Adrenal gland (tissue), 12 donors: Measurements from ENCODE around the gene PWWP2B. TPM values are rescaled to one million over a fixed set of nuclear protein-coding genes. Genes with fewer than 3 reads are reported as not detected.

Experiments used
- DNase-seq, 7 donors: peaks; one replicate each; pipeline ENCODE4 v3.0.0-alpha.2; 2019 to 2020
- H3K27ac ChIP-seq, 5 donors: fragments of 200-600 bp; sonication (generic) in 4 of 5; 1 replicate in 3 of 5; 2 replicates in 2 of 5; pipeline versions ENCODE4 v1.5.1 to v1.8.0; 2016 to 2020; ENCODE audit warnings: mild to moderate bottlenecking in 1 of 5
- H3K27me3 ChIP-seq: fragments of 200-600 bp; 2 replicates; pipeline ENCODE4 v1.8.0; 2021
- H3K36me3 ChIP-seq, 2 donors: fragments of 200-600 bp; replicated peaks in 1 of 2; 1 replicate in 1 of 2; 2 replicates in 1 of 2; pipeline versions ENCODE4 v1.5.1 to v1.8.0; 2018 to 2022
- H3K4me1 ChIP-seq, 2 donors: fragments of 200-600 bp; replicated peaks in 1 of 2; 1 replicate in 1 of 2; 2 replicates in 1 of 2; pipeline versions ENCODE4 v1.5.1 to v1.8.0; 2018 to 2021
- H3K4me3 ChIP-seq, 4 donors: fragments of 200-600 bp; sonication (generic) in 3 of 4; one replicate each; pipeline ENCODE4 v1.5.1; 2016 to 2018
- H3K9me3 ChIP-seq, 3 donors: fragments of 200-600 bp; sonication (generic) in 1 of 3; replicated peaks in 1 of 3; 1 replicate in 2 of 3; 2 replicates in 1 of 3; pipeline versions ENCODE4 v1.5.1 to v1.8.0; 2016 to 2021
- POLR2A ChIP-seq, 2 donors: fragments of 450-650 bp; IDR thresholded peaks; one replicate each; pipeline ENCODE4 v1.6.1; 2017; ENCODE audit warnings: antibody characterized with exemption in 2 of 2, mild to moderate bottlenecking in 2 of 2, moderate library complexity in 1 of 2
- WGBS, 4 donors: extraction: QIAGEN DNeasy Blood & Tissue Kit in 2 of 4; methylation state at CpG; one replicate each; pipeline versions ENCODE4 v1.1.5 to v1.1.7; 2013 to 2017; 5-methylcytosine and 5-hydroxymethylcytosine counted together
- intact Hi-C, 2 donors: fragments of 100-400 bp; cut with DNase I; formaldehyde crosslinking; loops; one replicate each; pipeline versions ENCODE4 v1.14.1 to v1.15.0; 2022 to 2023
- polyA plus RNA-seq, 3 donors: library from polyadenylated mRNA; stranded (reverse); fragments of 200-250 nt in 2 of 3; fragments of 350-450 nt in 1 of 3; fragmentation: Illumina TruSeq in 1 of 3; extraction: RNeasy Lipid Tissue Mini Kit (QIAGEN cat#74804) in 1 of 3; gene quantifications; one replicate each; pipeline ENCODE4 v1.2.3, GENCODE V29; 2013 to 2014
- total RNA-seq, 9 donors: library from RNA; depleted of rRNA in 4 of 9; stranded (reverse); fragments of >200 nt in 4 of 9; fragments of 120-200 nt in 1 of 9; fragmentation: NEBNext Ultra II Directional in 1 of 9; extraction: Animal tissue kit (Norgen Biotek cat#: 25700) in 1 of 9; gene quantifications; one replicate each; pipeline versions ENCODE4 v1.1.0 to v1.2.4, GENCODE V29; 2013 to 2023
- TF ChIP-seq, protein P1 (sequence below), 6 experiments: fragments of 450-650 bp in 4 of 6; fragments of 200-600 bp in 2 of 6; sonication (generic) in 1 of 6; IDR thresholded peaks; 1 replicate in 5 of 6; 2 replicates in 1 of 6; pipeline versions ENCODE4 v1.5.1 to v1.8.0; 2016 to 2021; ENCODE audit warnings: antibody characterized with exemption in 6 of 6, mild to moderate bottlenecking in 2 of 6, moderate library complexity in 1 of 6
- donor health status: healthy with polysubstance abuse.
- donor health status: Bipolar disorder and iron deficiency.
- donor health status: DM: yes; HTN: yes; CAD: no.
- donor health status: DM: no; HTN: no; CAD: no.
- donor health status: DM: no; HTN: no; CAD: no.
- donor health status: DM: yes; HTN: yes; CAD: no.

The PWWP2B gene
- total and polyA plus RNA-seq, 12 donors, result 3.4 to 75.3 (median 40.7) TPM

DNA sequence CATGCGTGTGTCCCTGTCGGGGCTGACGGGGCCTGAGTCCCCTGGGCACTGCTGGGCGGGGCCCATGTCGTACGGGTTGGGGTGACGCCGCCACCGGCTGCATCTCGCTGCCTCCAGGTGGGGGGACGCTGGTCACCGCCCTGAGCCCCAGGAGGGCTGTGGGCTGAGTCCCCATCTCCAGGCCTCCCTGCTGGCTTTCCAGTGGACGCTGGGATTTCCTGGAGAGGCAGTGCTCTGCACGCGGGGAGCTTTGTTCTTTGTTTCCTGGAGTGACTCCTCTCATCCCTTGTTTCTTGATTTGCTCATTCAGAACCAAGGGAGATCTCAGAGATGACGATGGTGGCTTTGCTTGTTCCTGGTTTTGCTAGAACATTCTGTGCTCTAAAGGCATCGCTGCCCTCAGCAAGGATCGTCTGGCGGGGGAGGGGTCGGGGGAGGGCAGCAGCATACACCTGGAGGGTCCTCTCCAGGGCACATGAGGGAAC, 21.0 kb downstream of the PWWP2B start:
- TF ChIP-seq, protein P1, sequence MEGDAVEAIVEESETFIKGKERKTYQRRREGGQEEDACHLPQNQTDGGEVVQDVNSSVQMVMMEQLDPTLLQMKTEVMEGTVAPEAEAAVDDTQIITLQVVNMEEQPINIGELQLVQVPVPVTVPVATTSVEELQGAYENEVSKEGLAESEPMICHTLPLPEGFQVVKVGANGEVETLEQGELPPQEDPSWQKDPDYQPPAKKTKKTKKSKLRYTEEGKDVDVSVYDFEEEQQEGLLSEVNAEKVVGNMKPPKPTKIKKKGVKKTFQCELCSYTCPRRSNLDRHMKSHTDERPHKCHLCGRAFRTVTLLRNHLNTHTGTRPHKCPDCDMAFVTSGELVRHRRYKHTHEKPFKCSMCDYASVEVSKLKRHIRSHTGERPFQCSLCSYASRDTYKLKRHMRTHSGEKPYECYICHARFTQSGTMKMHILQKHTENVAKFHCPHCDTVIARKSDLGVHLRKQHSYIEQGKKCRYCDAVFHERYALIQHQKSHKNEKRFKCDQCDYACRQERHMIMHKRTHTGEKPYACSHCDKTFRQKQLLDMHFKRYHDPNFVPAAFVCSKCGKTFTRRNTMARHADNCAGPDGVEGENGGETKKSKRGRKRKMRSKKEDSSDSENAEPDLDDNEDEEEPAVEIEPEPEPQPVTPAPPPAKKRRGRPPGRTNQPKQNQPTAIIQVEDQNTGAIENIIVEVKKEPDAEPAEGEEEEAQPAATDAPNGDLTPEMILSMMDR (IDR thresholded peaks at IDR 0.05), result no peak
- TF ChIP-seq POLR2A (IDR thresholded peaks at IDR 0.05), result no peak
- H3K36me3 ChIP-seq, result no peaks in the 10 kb centered on the region
- H3K4me1 ChIP-seq, result peaks cover 76 to 85% of the 10 kb centered on the region in 2 donors
- WGBS, 4 donors, result 65 to 73% (median 69%) methylated on average over 11 to 20 of the region's 20 CpGs
- no peak overlapping the region for H3K4me3 ChIP-seq
- peak overlapping the region; percentile 61 to 98 (median 96) for H3K27ac ChIP-seq
- H3K27me3 ChIP-seq, result no peaks in the 10 kb centered on the region
- no peaks in the 10 kb centered on the region for H3K9me3 ChIP-seq
- intact Hi-C loops, result no loop called here
- no peak for DNase-seq

DNA sequence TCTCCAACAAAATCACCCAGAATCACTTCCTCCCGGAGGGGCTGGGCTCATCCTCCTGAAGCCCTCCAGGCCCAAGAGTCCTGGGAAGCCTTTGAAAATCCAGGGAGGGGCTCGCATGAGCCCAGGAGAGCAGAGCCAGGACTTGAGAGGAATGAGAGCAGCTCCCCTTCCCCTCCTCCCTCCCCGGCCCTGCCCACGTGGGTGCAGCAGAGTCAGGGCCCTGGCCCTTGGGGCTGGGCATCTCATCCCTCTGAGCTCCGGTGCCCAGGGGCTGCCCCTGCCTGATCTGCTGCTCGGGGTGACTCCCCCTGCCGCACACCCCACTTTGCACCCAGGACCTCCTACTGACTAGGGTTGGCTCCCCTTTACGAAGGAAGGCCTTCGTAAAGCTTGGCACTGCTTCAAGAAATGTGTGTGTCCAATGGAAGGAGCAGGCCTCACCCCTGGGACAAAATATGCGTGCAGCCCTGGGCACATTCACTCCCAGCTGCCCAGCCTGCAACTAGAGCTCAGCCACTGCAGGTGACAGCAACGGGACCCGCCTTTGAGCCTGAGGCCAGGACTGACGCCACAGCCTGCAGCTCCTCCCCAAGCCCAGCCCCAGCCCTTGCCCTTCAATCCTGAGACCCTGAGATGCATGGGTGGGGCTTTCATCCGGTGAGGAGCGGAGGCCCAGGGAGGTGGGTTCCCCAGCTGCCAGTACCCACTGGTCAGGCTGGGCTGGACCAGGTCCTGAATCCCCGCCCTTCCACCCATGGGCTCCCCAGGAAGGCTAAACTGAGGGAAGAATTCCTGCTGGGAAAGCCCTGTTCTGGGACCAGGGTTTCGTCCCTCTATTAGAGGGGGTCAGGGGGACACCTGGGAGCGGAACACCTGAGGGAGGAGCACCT, 21.8 kb downstream of the PWWP2B start:
- H3K36me3 ChIP-seq, result no peaks in the 10 kb centered on the region
- 23 to 29% (median 27%) methylated on average over 6 to 18 of the region's 18 CpGs; no CpG with 5 or more reads in 1 of the 4 donors for WGBS, 4 donors
- peak; percentile 82 to 94 (median 90) for DNase-seq
- no peaks in the 10 kb centered on the region for H3K9me3 ChIP-seq
- H3K27ac ChIP-seq, result peak overlapping the region; percentile 61 to 98 (median 96)
- H3K4me1 ChIP-seq, result peaks cover 73 to 81% of the 10 kb centered on the region in 2 donors
- intact Hi-C loops, result no loop called here
- H3K27me3 ChIP-seq, result no peaks in the 10 kb centered on the region
- TF ChIP-seq, protein P1 (IDR thresholded peaks at IDR 0.05), result no peak
- peak in 1 of 2 donors; percentile 85 for TF ChIP-seq POLR2A (IDR thresholded peaks at IDR 0.05)
- no peak overlapping the region for H3K4me3 ChIP-seq

DNA sequence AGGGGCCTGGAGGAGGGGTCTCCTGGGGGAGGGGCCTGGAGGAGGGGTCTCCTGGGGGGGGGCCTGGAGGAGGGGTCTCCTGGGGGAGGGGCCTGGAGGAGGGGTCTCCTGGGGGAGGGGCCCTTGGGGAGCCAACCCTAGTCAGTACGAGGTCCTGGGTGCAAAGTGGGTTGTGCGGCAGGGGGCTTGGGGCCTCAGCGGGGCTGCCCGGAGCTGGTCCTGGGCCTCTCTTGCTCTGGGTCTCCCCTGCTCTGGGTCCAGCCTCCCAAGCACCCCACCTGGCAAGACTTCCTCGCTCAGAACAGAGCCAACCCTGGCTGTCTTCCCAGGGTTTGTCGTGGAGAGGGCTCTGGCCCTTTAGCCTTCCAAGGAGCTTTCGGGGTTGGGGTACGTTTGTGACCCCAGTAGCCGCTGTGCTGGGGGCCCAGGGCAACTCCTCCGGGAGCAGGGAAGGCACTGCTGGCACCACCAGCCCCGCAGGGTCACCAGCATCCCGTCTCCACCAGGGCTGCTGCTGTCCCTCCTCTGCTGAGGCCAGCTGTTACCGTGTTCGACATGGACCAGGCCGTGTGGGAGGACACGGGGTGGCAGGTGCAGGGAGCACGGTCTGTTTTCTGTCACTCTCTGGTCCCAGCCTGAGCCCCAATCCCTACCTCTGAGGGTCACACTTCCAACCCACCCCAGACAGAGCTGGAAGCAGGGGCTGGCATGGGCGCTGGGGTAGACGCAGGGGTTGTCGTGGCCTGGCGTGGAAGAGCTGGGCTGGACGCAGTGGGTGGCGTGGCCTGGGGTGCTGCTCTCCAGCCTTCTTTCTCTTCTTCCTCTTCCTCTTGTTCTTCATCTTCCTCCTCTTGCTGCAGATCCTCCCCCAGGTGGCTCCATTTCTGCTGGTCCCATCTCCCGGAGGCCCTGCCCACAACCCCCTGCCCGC, 22.8 kb downstream of the PWWP2B start:
- no peaks in the 10 kb centered on the region for H3K9me3 ChIP-seq
- intact Hi-C loops, result no loop called here
- no peak overlapping the region for H3K4me3 ChIP-seq
- peak in 4 of 7 donors; percentile 51 to 77 (median 64) for DNase-seq
- TF ChIP-seq, protein P1 (IDR thresholded peaks at IDR 0.05), result no peak
- TF ChIP-seq POLR2A (IDR thresholded peaks at IDR 0.05), result no peak
- peak overlapping the region; percentile 91 to 98 (median 96) for H3K27ac ChIP-seq
- WGBS, 4 donors, result 61 to 80% (median 71%) methylated on average over 9 to 25 of the region's 25 CpGs
- H3K4me1 ChIP-seq, result peaks cover 67 to 71% of the 10 kb centered on the region in 2 donors
- H3K36me3 ChIP-seq, result no peaks in the 10 kb centered on the region
- no peaks in the 10 kb centered on the region for H3K27me3 ChIP-seq
